Adrenal gland (tissue), 5 donors: ENCODE measurements around the gene GTPBP2.
"Not testable (repeated sequence)": the region's sequence is repeated elsewhere in the genome, so short reads cannot be mapped to it uniquely, and the experiment has no call there.

ENCODE experiments used
- CTCF ChIP-seq, 6 experiments: fragments of 450-650 bp in 4 of 6; fragments of 200-600 bp in 2 of 6; sonication (generic) in 1 of 6; IDR thresholded peaks; 1 replicate in 5 of 6; 2 replicates in 1 of 6; pipeline versions ENCODE4 v1.5.1 to v1.8.0; 2016 to 2021; ENCODE audit warnings: antibody characterized with exemption in 6 of 6, mild to moderate bottlenecking in 2 of 6, moderate library complexity in 1 of 6
- POLR2A ChIP-seq, 2 donors: fragments of 450-650 bp; IDR thresholded peaks; one replicate each; pipeline ENCODE4 v1.6.1; 2017; ENCODE audit warnings: antibody characterized with exemption in 2 of 2, mild to moderate bottlenecking in 2 of 2, moderate library complexity in 1 of 2
- donor health status: DM: no; HTN: no; CAD: no.

GRCh38 chr6:43652822-43653221 lies 23.8 kb upstream of the GTPBP2 start:
- TF ChIP-seq CTCF, POLR2A (IDR thresholded peaks at IDR 0.05): not testable (repeated sequence)
